SK-N-SH (cell line): ENCODE measurements around the gene FKBP11. TPM values are rescaled to one million over a fixed set of nuclear protein-coding genes. Genes with fewer than 3 reads are reported as not detected.

Source experiments
- CTCF ChIA-PET: fragments of 300-600, 350-600 bp; formaldehyde crosslinking; extraction: SDS; loops from one replicate; lab custom pipeline; 2021; lab: Yijun Ruan, JAX
- POLR2A ChIA-PET: fragments of 350-600 bp; sonication (Branson Sonifier 250); formaldehyde crosslinking; extraction: SDS; loops from one replicate; lab custom pipeline; 2020; ENCODE audit warnings: antibody characterized with exemption, inconsistent platforms; lab: Yijun Ruan, JAX
- DNase-seq: peaks from one replicate; pipeline ENCODE4 v3.0.0; 2012
- H2AFZ ChIP-seq: fragments of 200-600 bp; sonication (generic); 2 replicates; pipeline ENCODE4 v1.8.1; 2016; ENCODE audit warnings: antibody characterized with exemption, mild to moderate bottlenecking, low read depth
- H3F3A ChIP-seq: fragments of 200-600 bp; sonication (generic); replicated peaks from 2 replicates; pipeline ENCODE3; 2016; ENCODE audit warnings: antibody characterized with exemption, mild to moderate bottlenecking; ENCODE audit not compliant: insufficient read depth
- H3K27ac ChIP-seq, 2 experiments: fragments of 200-500 bp in 1 of 2; fragments of 200-600 bp in 1 of 2; sonication (Bioruptor generic) in 1 of 2; sonication (generic), shearing (Covaris generic) in 1 of 2; 2 replicates each; pipeline versions ENCODE4 v1.5.1 to v1.6.1; 2014 to 2016; ENCODE audit warnings: low read depth in 2 of 2, inconsistent platforms in 1 of 2, low read length in 1 of 2, mild to moderate bottlenecking in 1 of 2, mixed read lengths in 1 of 2
- H3K27me3 ChIP-seq: fragments of 200-600 bp; sonication (generic), shearing (Covaris generic); 2 replicates; pipeline ENCODE4 v1.6.1; 2016; ENCODE audit warnings: mixed run types; ENCODE audit not compliant: insufficient read depth
- H3K36me3 ChIP-seq, 2 experiments: fragments of 200-500 bp in 1 of 2; fragments of 200-600 bp in 1 of 2; sonication (Bioruptor generic) in 1 of 2; sonication (generic) in 1 of 2; replicated peaks in 1 of 2; 2 replicates each; pipeline versions ENCODE3 to v1.5.1; 2014 to 2016; ENCODE audit warnings: low read length in 1 of 2, mild to moderate bottlenecking in 1 of 2; ENCODE audit not compliant: insufficient read depth in 2 of 2, control insufficient read depth in 1 of 2
- H3K4me1 ChIP-seq, 2 experiments: fragments of 200-500 bp in 1 of 2; fragments of 200-600 bp in 1 of 2; sonication (Bioruptor generic) in 1 of 2; sonication (generic), shearing (Covaris generic) in 1 of 2; 2 replicates each; pipeline versions ENCODE4 v1.5.1 to v1.6.1; 2014 to 2016; ENCODE audit warnings: low read depth in 1 of 2, low read length in 1 of 2, mixed run types in 1 of 2; ENCODE audit not compliant: insufficient read depth in 2 of 2, control insufficient read depth in 1 of 2
- H3K4me2 ChIP-seq: fragments of 200-600 bp; sonication (generic), shearing (Covaris generic); 2 replicates; pipeline ENCODE4 v1.6.1; 2017; ENCODE audit warnings: mixed run types
- H3K4me3 ChIP-seq, 2 experiments: fragments of 200-500 bp in 1 of 2; fragments of 200-600 bp in 1 of 2; sonication (Bioruptor generic) in 1 of 2; sonication (generic), shearing (Covaris generic) in 1 of 2; 2 replicates each; pipeline versions ENCODE4 v1.5.1 to v1.8.1; 2014 to 2016; ENCODE audit warnings: low read depth in 2 of 2, inconsistent platforms in 1 of 2, low read length in 1 of 2, mild to moderate bottlenecking in 1 of 2, mixed read lengths in 1 of 2, moderate library complexity in 1 of 2
- H3K79me2 ChIP-seq: fragments of 200-600 bp; sonication (generic); 2 replicates; pipeline ENCODE4 v1.8.1; 2017; ENCODE audit warnings: mild to moderate bottlenecking; ENCODE audit not compliant: insufficient read depth
- H3K9ac ChIP-seq: fragments of 200-600 bp; sonication (generic); 2 replicates; pipeline ENCODE4 v1.6.1; 2017; ENCODE audit warnings: mixed run types
- H3K9me2 ChIP-seq: fragments of 200-600 bp; sonication (generic); 2 replicates; pipeline ENCODE4 v1.6.1; 2017; ENCODE audit warnings: mixed run types
- H3K9me3 ChIP-seq: fragments of 200-600 bp; sonication (generic); 2 replicates; pipeline ENCODE4 v1.6.1; 2017; ENCODE audit warnings: mixed run types, mild to moderate bottlenecking, moderate library complexity
- H4K20me1 ChIP-seq: fragments of 200-600 bp; sonication (generic); 2 replicates; pipeline ENCODE4 v1.6.1; 2017; ENCODE audit warnings: mild to moderate bottlenecking, mixed run types; ENCODE audit not compliant: insufficient read depth
- CHD2 ChIP-seq: fragments of 150-350 bp; IDR thresholded peaks from 2 replicates; pipeline ENCODE4 v1.6.1; 2018; ENCODE audit warnings: low read length; ENCODE audit not compliant: partially characterized antibody
- ELF1 ChIP-seq: IDR thresholded peaks from 2 replicates; pipeline ENCODE4 v1.4.0; 2012
- FOSL2 ChIP-seq: IDR thresholded peaks from 2 replicates; pipeline ENCODE4 v1.4.0; 2012; ENCODE audit warnings: low read depth, mild to moderate bottlenecking, moderate library complexity, borderline replicate concordance
- FOXJ3 ChIP-seq: sonication (generic); formaldehyde crosslinking; IDR thresholded peaks from 2 replicates; pipeline ENCODE4 v1.5.1; 2020; ENCODE audit warnings: mild to moderate bottlenecking, missing genetic modification reagents
- GATA2 ChIP-seq: sonication (generic); formaldehyde crosslinking; IDR thresholded peaks from 2 replicates; pipeline ENCODE4 v1.5.0; 2020; ENCODE audit warnings: mild to moderate bottlenecking, missing genetic modification reagents
- JUND ChIP-seq: IDR thresholded peaks from 2 replicates; pipeline ENCODE4 v1.4.0; 2012
- NRF1 ChIP-seq: IDR thresholded peaks from 2 replicates; pipeline ENCODE4 v1.6.1; 2012; ENCODE audit warnings: low read depth, mild to moderate bottlenecking, low read length
- RAD21 ChIP-seq: IDR thresholded peaks from 2 replicates; pipeline ENCODE4 v1.6.1; 2012; ENCODE audit warnings: mild to moderate bottlenecking, low read length
- RCOR1 ChIP-seq: fragments of 150-350 bp; IDR thresholded peaks from 2 replicates; pipeline ENCODE4 v1.6.1; 2017; ENCODE audit warnings: antibody characterized with exemption, low read length
- RFX5 ChIP-seq: IDR thresholded peaks from 2 replicates; pipeline ENCODE4 v1.6.1; 2012; ENCODE audit warnings: mild to moderate bottlenecking, improper control_type of control experiment, low read length
- SIN3A ChIP-seq: IDR thresholded peaks from 2 replicates; pipeline ENCODE4 v1.6.1; 2012; ENCODE audit warnings: low read depth, mild to moderate bottlenecking, low read length, moderate library complexity, borderline replicate concordance
- TAF1 ChIP-seq: IDR thresholded peaks from 2 replicates; pipeline ENCODE4 v1.6.1; 2012; ENCODE audit warnings: low read depth, mild to moderate bottlenecking, low read length, moderate library complexity, borderline replicate concordance
- YY1 ChIP-seq: IDR thresholded peaks from 2 replicates; pipeline ENCODE4 v1.4.0; 2012; ENCODE audit warnings: low read depth, mild to moderate bottlenecking
- WGBS: methylation state at CpG from one replicate; pipeline ENCODE4 v1.1.6; 2017; ENCODE audit warnings: low lambda C conversion rate; 5-methylcytosine and 5-hydroxymethylcytosine counted together
- polyA plus RNA-seq, 3 experiments: library from polyadenylated mRNA; depleted of rRNA; stranded (reverse); fragments of >200 nt; gene quantifications; 2 replicates each; pipeline ENCODE4 v1.2.3, GENCODE V29; 2012
- TF ChIP-seq, protein P1 (sequence below): fragments of 150-350 bp; IDR thresholded peaks from 2 replicates; pipeline ENCODE4 v1.6.1; 2016; ENCODE audit warnings: mild to moderate bottlenecking, low read depth, low read length
- TF ChIP-seq, protein P2 (sequence below): IDR thresholded peaks from 2 replicates; pipeline ENCODE4 v1.6.1; 2012; ENCODE audit warnings: mild to moderate bottlenecking, low read depth, low read length, moderate library complexity
- TF ChIP-seq, protein P3 (sequence below): fragments of 200-600 bp; sonication (generic); IDR thresholded peaks from 2 replicates; pipeline ENCODE4 v1.6.1; 2017; ENCODE audit warnings: antibody characterized with exemption, mild to moderate bottlenecking, moderate library complexity
- TF ChIP-seq, protein P4 (sequence below): IDR thresholded peaks from 2 replicates; pipeline ENCODE4 v1.4.0; 2012; ENCODE audit warnings: low read depth, borderline replicate concordance

The FKBP11 gene
- polyA plus RNA-seq, 1 of the 3 experiments (the other 2 are of a cell fraction), result 28.5 TPM

DNA sequence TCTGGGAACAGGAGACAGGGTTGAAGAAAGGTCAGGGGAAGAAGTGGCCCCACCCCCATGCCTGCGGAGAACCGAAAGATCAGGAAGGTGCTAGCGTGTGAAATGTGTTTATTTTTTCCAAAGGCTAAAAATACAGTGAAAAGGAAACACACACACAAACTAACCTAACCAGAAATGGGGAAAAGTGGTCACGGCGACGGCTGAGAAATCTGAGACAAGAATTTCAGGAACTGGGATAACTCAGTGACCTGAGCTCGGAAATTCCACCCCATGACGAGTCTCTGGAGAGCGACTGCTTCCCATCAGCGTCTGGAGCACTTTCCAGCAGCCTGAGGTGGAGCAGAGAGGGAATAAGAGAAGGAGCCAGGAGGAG is 43.0 kb downstream of the FKBP11 start:
- no peak for DNase-seq
- Histone ChIP-seq H3K27me3 (peaks cover 4% of the 10 kb centered on the region; the same call in 1 of the 2 replicates), H3K36me3 (no peaks in the 10 kb centered on the region), H3F3A (no peaks in the 10 kb centered on the region), H3K4me3 (no peak overlapping the region), H4K20me1 (no peaks in the 10 kb centered on the region), H3K9ac (no peak overlapping the region), H3K4me2 (no peak overlapping the region), H3K4me1 (peaks cover 5 to 12% of the 10 kb centered on the region in 2 experiments; a peak in 1 of 4 replicates), H3K79me2 (no peaks in the 10 kb centered on the region), H3K27ac (no peak overlapping the region), H2AFZ (no peak overlapping the region; the same call in 1 of the 2 replicates), H3K9me2 (no peaks in the 10 kb centered on the region), H3K9me3 (no peaks in the 10 kb centered on the region)
- TF ChIP-seq GATA2 (CRISPR knock-in tag), result no peak
- TF ChIP-seq SIN3A, result no peak
- no peak for TF ChIP-seq FOSL2
- ChIA-PET POLR2A (interaction anchor here (1.4 kb wide), 1 partner anchor 30 kb away, joined by 3 read pairs; the partner anchor contains the start of gene DDX23), CTCF (interaction anchor here (15.3 to 34.8 kb wide), 2 partner anchors 3 to 16 kb away, joined by 667 read pairs; partner anchors contain the start of genes DDX23 and RND1)
- WGBS, result 32% methylated on average over 10 of the region's 10 CpGs

DNA sequence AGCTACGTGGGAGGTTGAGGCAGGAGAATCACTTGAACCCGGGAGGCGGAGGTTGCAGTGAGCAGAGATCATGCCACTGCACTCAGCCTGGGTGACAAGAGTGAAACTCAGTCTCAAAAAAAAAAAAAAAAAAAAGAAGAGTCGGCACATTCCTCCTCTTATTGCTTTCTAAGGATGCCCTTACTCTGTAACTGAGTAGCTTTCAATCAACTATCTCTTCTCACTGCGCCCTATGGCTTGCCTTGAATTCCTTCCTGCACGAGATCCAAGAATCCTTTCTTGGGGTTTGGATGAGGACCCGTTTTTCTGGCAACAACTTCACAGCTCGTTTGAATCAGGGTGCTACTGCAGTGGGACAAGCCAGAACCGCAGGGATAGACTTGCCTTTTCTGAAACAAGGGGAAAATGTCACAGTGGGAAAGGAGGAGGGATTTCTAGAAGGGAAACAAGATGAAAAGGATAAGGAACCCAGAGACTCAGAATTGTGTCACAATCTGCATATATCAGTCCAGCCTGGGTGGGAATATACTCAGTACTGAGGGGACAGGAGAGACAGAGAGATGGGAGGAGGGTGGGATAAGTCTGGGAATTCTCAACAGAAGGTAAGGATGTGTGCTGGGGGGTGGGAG is 43.5 kb downstream of the FKBP11 start:
- Histone ChIP-seq H3K4me3 (no peak overlapping the region), H3K27ac (no peak overlapping the region), H3K9me3 (no peaks in the 10 kb centered on the region), H3K4me2 (no peak overlapping the region), H2AFZ (no peak overlapping the region; the same call in 1 of the 2 replicates)
- no peak for DNase-seq
- TF ChIP-seq RAD21 (no peak), GATA2 (CRISPR knock-in tag) (no peak), TAF1 (no peak), NRF1 (no peak), FOXJ3 (CRISPR knock-in tag) (no peak), CHD2 (no peak), YY1 (no peak), JUND (no peak), RCOR1 (no peak), ELF1 (no peak), FOSL2 (no peak), RFX5 (no peak)
- TF ChIP-seq, protein P1, sequence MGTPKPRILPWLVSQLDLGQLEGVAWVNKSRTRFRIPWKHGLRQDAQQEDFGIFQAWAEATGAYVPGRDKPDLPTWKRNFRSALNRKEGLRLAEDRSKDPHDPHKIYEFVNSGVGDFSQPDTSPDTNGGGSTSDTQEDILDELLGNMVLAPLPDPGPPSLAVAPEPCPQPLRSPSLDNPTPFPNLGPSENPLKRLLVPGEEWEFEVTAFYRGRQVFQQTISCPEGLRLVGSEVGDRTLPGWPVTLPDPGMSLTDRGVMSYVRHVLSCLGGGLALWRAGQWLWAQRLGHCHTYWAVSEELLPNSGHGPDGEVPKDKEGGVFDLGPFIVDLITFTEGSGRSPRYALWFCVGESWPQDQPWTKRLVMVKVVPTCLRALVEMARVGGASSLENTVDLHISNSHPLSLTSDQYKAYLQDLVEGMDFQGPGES, result no peak
- TF ChIP-seq, protein P2, sequence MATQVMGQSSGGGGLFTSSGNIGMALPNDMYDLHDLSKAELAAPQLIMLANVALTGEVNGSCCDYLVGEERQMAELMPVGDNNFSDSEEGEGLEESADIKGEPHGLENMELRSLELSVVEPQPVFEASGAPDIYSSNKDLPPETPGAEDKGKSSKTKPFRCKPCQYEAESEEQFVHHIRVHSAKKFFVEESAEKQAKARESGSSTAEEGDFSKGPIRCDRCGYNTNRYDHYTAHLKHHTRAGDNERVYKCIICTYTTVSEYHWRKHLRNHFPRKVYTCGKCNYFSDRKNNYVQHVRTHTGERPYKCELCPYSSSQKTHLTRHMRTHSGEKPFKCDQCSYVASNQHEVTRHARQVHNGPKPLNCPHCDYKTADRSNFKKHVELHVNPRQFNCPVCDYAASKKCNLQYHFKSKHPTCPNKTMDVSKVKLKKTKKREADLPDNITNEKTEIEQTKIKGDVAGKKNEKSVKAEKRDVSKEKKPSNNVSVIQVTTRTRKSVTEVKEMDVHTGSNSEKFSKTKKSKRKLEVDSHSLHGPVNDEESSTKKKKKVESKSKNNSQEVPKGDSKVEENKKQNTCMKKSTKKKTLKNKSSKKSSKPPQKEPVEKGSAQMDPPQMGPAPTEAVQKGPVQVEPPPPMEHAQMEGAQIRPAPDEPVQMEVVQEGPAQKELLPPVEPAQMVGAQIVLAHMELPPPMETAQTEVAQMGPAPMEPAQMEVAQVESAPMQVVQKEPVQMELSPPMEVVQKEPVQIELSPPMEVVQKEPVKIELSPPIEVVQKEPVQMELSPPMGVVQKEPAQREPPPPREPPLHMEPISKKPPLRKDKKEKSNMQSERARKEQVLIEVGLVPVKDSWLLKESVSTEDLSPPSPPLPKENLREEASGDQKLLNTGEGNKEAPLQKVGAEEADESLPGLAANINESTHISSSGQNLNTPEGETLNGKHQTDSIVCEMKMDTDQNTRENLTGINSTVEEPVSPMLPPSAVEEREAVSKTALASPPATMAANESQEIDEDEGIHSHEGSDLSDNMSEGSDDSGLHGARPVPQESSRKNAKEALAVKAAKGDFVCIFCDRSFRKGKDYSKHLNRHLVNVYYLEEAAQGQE, result no peak
- TF ChIP-seq, protein P3, sequence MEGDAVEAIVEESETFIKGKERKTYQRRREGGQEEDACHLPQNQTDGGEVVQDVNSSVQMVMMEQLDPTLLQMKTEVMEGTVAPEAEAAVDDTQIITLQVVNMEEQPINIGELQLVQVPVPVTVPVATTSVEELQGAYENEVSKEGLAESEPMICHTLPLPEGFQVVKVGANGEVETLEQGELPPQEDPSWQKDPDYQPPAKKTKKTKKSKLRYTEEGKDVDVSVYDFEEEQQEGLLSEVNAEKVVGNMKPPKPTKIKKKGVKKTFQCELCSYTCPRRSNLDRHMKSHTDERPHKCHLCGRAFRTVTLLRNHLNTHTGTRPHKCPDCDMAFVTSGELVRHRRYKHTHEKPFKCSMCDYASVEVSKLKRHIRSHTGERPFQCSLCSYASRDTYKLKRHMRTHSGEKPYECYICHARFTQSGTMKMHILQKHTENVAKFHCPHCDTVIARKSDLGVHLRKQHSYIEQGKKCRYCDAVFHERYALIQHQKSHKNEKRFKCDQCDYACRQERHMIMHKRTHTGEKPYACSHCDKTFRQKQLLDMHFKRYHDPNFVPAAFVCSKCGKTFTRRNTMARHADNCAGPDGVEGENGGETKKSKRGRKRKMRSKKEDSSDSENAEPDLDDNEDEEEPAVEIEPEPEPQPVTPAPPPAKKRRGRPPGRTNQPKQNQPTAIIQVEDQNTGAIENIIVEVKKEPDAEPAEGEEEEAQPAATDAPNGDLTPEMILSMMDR, result no peak
- TF ChIP-seq, protein P4, sequence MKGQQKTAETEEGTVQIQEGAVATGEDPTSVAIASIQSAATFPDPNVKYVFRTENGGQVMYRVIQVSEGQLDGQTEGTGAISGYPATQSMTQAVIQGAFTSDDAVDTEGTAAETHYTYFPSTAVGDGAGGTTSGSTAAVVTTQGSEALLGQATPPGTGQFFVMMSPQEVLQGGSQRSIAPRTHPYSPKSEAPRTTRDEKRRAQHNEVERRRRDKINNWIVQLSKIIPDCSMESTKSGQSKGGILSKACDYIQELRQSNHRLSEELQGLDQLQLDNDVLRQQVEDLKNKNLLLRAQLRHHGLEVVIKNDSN, result no peak
- TF ChIP-seq, all 33 proteins: peak for 0
- ChIA-PET CTCF (interaction anchor here (15.3 to 34.8 kb wide), 2 partner anchors 4 to 15 kb away, joined by 667 read pairs; partner anchors contain the start of genes DDX23 and RND1), POLR2A (interaction anchor here (0.7 to 1.4 kb wide), 3 partner anchors 16 to 65 kb away, joined by 3 to 5 read pairs (median 3); partner anchors contain the start of genes DDX23 and RND1)
- H3F3A ChIP-seq, result no peaks in the 10 kb centered on the region
- no peak overlapping the region for H3K9ac ChIP-seq
- WGBS, result 70% methylated on average over 9 of the region's 9 CpGs
- no peaks in the 10 kb centered on the region for H3K9me2 ChIP-seq
- no peaks in the 10 kb centered on the region for H3K79me2 ChIP-seq
- H3K27me3 ChIP-seq, result peaks cover 4% of the 10 kb centered on the region; the same call in 1 of the 2 replicates
- peaks cover 5 to 12% of the 10 kb centered on the region in 2 experiments; a peak in 1 of 4 replicates for H3K4me1 ChIP-seq
- H3K36me3 ChIP-seq, result no peaks in the 10 kb centered on the region
- no peaks in the 10 kb centered on the region for H4K20me1 ChIP-seq
